LNCAP (cell line): Measurements from ENCODE around the gene FABP1.

Source experiments
- CTCF ChIP-seq: fragments of 450-650 bp; IDR thresholded peaks from 2 replicates; pipeline ENCODE4 v1.5.1; 2017; ENCODE audit warnings: mild to moderate bottlenecking

The FABP1 gene

GRCh38 chr2:88121678-88122077 is 6.2 kb downstream of the FABP1 start:
- TF ChIP-seq CTCF: no peak

GRCh38 chr2:88117973-88118372 is 9.9 kb downstream of the FABP1 start:
- TF ChIP-seq CTCF: no peak

GRCh38 chr2:88116669-88117432 is 11.0 kb downstream of the FABP1 start:
- TF ChIP-seq CTCF: no peak

GRCh38 chr2:88115825-88116518 is 11.9 kb downstream of the FABP1 start:
- no peak for TF ChIP-seq CTCF

GRCh38 chr2:88114889-88115288 is 13.0 kb downstream of the FABP1 start:
- TF ChIP-seq CTCF: no peak

- no peak for TF ChIP-seq CTCF
Observed at GRCh38 chr2:88113069-88113468, 14.8 kb downstream of the FABP1 start.

- no peak for TF ChIP-seq CTCF
Observed at GRCh38 chr2:88110830-88111229, 17.0 kb downstream of the FABP1 start.
